PC-9 (cell line): ENCODE measurements around the gene EPHA2. TPM values are rescaled to one million over a fixed set of nuclear protein-coding genes. Genes with fewer than 3 reads are reported as not detected.

ENCODE experiments used
- BruUV-seq: library from RNA; stranded (reverse); fragments of 400-500 nt; replicated peaks from 2 replicates; lab custom pipeline; 2021; lab: Mats Ljungman, UMichigan
- CTCF ChIA-PET: fragments of 300-600 bp; sonication (Branson Sonifier 250); formaldehyde crosslinking; loops from one replicate; lab custom pipeline; 2022; ENCODE audit warnings: antibody characterized with exemption; lab: Charles Lee
- POLR2A ChIA-PET: fragments of 300-600 bp; sonication (Branson Sonifier 250); formaldehyde crosslinking; loops from one replicate; lab custom pipeline; 2022; ENCODE audit warnings: antibody characterized with exemption; ENCODE audit not compliant: unreplicated experiment; lab: Charles Lee
- DNase-seq, 2 experiments: peaks; one replicate each; pipeline versions ENCODE4 v3.0.0 to v3.0.0-alpha.2; 2015 to 2022; ENCODE audit warnings: mixed read lengths in 1 of 2
- H2AFZ ChIP-seq: fragments of 200-600 bp; sonication (generic); 2 replicates; pipeline ENCODE4 v1.8.1; 2017; ENCODE audit warnings: antibody characterized with exemption
- H3F3A ChIP-seq: fragments of 200-600 bp; sonication (generic); 2 replicates; pipeline ENCODE4 v1.8.1; 2017; ENCODE audit warnings: antibody characterized with exemption, mild to moderate bottlenecking, low read depth; ENCODE audit not compliant: insufficient read depth
- H3K27ac ChIP-seq: fragments of 200-600 bp; sonication (generic); 2 replicates; pipeline ENCODE4 v1.6.1; 2016; ENCODE audit warnings: mixed run types
- H3K27me3 ChIP-seq: fragments of 200-600 bp; sonication (generic); 2 replicates; pipeline ENCODE4 v1.6.1; 2016; ENCODE audit warnings: low read depth, mixed run types; ENCODE audit not compliant: insufficient read depth
- H3K36me3 ChIP-seq: fragments of 200-600 bp; sonication (generic); 2 replicates; pipeline ENCODE4 v1.6.1; 2016; ENCODE audit warnings: low read depth, mixed run types
- H3K4me1 ChIP-seq: fragments of 200-600 bp; sonication (generic); replicated peaks from 2 replicates; pipeline ENCODE4 v1.6.1; 2016; ENCODE audit warnings: mixed run types; ENCODE audit not compliant: insufficient read depth
- H3K4me2 ChIP-seq: fragments of 200-600 bp; sonication (generic); 2 replicates; pipeline ENCODE4 v1.6.1; 2017; ENCODE audit warnings: mixed run types
- H3K4me3 ChIP-seq: fragments of 200-600 bp; sonication (generic); 2 replicates; pipeline ENCODE4 v1.6.1; 2016; ENCODE audit warnings: mixed run types
- H3K79me2 ChIP-seq: fragments of 200-600 bp; sonication (generic); 2 replicates; pipeline ENCODE4 v1.6.1; 2017; ENCODE audit warnings: low read depth, mixed run types
- H3K9me2 ChIP-seq: fragments of 200-600 bp; sonication (generic); 2 replicates; pipeline ENCODE4 v1.8.1; 2017; ENCODE audit warnings: mild to moderate bottlenecking; ENCODE audit not compliant: insufficient read depth
- H3K9me3 ChIP-seq: fragments of 200-600 bp; sonication (generic); 2 replicates; pipeline ENCODE4 v1.8.1; 2016; ENCODE audit warnings: low read depth; ENCODE audit not compliant: insufficient read depth
- H4K20me1 ChIP-seq: fragments of 200-600 bp; sonication (generic); 2 replicates; pipeline ENCODE4 v1.8.1; 2017; ENCODE audit not compliant: insufficient read depth
- CTCF ChIP-seq: fragments of 200-600 bp; sonication (generic); conservative IDR thresholded peaks from 2 replicates; pipeline ENCODE4 v1.6.1; 2017; ENCODE audit warnings: mixed run types, antibody characterized with exemption, mild to moderate bottlenecking, moderate library complexity
- EZH2 ChIP-seq: fragments of 200-600 bp; sonication (generic); IDR thresholded peaks from 2 replicates; pipeline ENCODE4 v1.8.0; 2017; ENCODE audit warnings: antibody characterized with exemption, low read depth
- intact Hi-C: fragments of 100-400 bp; cut with micrococcal nuclease; formaldehyde crosslinking; loops from one replicate; pipeline ENCODE4 v1.10.0; 2022; ENCODE audit not compliant: unreplicated experiment
- total RNA-seq: library from RNA; stranded (reverse); gene quantifications from 2 replicates; pipeline ENCODE4 v1.2.3, GENCODE V29; 2021

The EPHA2 gene
- total RNA-seq, 1 experiment from 2014 or later: 48.3 TPM

GRCh38 chr1:16176653-16177052, 20.8 kb upstream of the EPHA2 start:
- Histone ChIP-seq H3K27me3 (no peaks in the 10 kb centered on the region), H3F3A (peaks cover 55% of the 10 kb centered on the region), H3K4me2 (peak overlapping the region; percentile 70), H3K9me3 (no peaks in the 10 kb centered on the region), H3K27ac (peak overlapping the region; percentile 98), H3K36me3 (no peaks in the 10 kb centered on the region), H4K20me1 (no peaks in the 10 kb centered on the region), H3K4me3 (no peak overlapping the region), H3K9me2 (no peaks in the 10 kb centered on the region), H3K79me2 (no peaks in the 10 kb centered on the region; the same call in 1 of the 2 replicates), H3K4me1 (peaks cover 96% of the 10 kb centered on the region), H2AFZ (no peak overlapping the region)
- TF ChIP-seq CTCF (no peak), EZH2 (no peak)
- BruUV-seq: TSS peak; percentile 13
- intact Hi-C loops: no loop called here
- ChIA-PET POLR2A (no interaction called here), CTCF (no interaction called here)
- no peak for DNase-seq

GRCh38 chr1:16175610-16176553, 20.0 kb upstream of the EPHA2 start:
- POLR2A ChIA-PET: interaction anchor here (0.7 to 0.8 kb wide), 2 partner anchors 31 to 51 kb away, joined by 3 to 4 read pairs; no protein-coding TSS in a partner anchor
- no peak for TF ChIP-seq CTCF
- no peak for TF ChIP-seq EZH2
- Histone ChIP-seq H3K79me2 (no peaks in the 10 kb centered on the region; the same call in 1 of the 2 replicates), H4K20me1 (no peaks in the 10 kb centered on the region), H3K9me3 (no peaks in the 10 kb centered on the region), H3K27ac (peak overlapping the region; percentile 98), H3K27me3 (no peaks in the 10 kb centered on the region), H3K36me3 (no peaks in the 10 kb centered on the region), H3F3A (peaks cover 50% of the 10 kb centered on the region), H2AFZ (no peak overlapping the region; the same call in 1 of the 2 replicates), H3K4me1 (peaks cover 96% of the 10 kb centered on the region), H3K4me2 (peak overlapping the region; percentile 70), H3K9me2 (no peaks in the 10 kb centered on the region), H3K4me3 (no peak overlapping the region)
- BruUV-seq: no TSS peak
- CTCF ChIA-PET: interaction anchor here (0.6 kb wide), 1 partner anchor 14 kb away, joined by 7 read pairs; no protein-coding TSS in a partner anchor
- peak; percentile 68 to 85 for DNase-seq
- intact Hi-C loops: no loop called here

- H3K27ac ChIP-seq: peak overlapping the region; percentile 98
- H2AFZ ChIP-seq: no peak overlapping the region
- CTCF ChIA-PET: interaction anchor here (0.6 kb wide), 1 partner anchor 13 kb away, joined by 7 read pairs; no protein-coding TSS in a partner anchor
- no peaks in the 10 kb centered on the region for H3K27me3 ChIP-seq
- H3K79me2 ChIP-seq: no peaks in the 10 kb centered on the region; the same call in 1 of the 2 replicates
- DNase-seq: no peak
- no peaks in the 10 kb centered on the region for H3K9me2 ChIP-seq
- intact Hi-C loops: loop anchor here (5.0 kb wide), 1 partner anchor 373 kb away; no protein-coding TSS in a partner anchor
- POLR2A ChIA-PET: interaction anchor here (0.7 to 0.8 kb wide), 2 partner anchors 30 to 50 kb away, joined by 3 to 4 read pairs; no protein-coding TSS in a partner anchor
- H3K4me1 ChIP-seq: peaks cover 95% of the 10 kb centered on the region
- H3K9me3 ChIP-seq: no peaks in the 10 kb centered on the region
- H4K20me1 ChIP-seq: no peaks in the 10 kb centered on the region
- H3K4me2 ChIP-seq: peak overlapping the region; percentile 70
- BruUV-seq: no TSS peak
- no peak overlapping the region for H3K4me3 ChIP-seq
- no peak for TF ChIP-seq EZH2
- TF ChIP-seq CTCF: no peak
- H3K36me3 ChIP-seq: no peaks in the 10 kb centered on the region
- H3F3A ChIP-seq: peaks cover 44% of the 10 kb centered on the region
These were observed 19.2 kb upstream of the EPHA2 start for GRCh38 chr1:16174886-16175598.
